Pancreas (tissue), 10 donors: Measurements from ENCODE around the gene NMRK1. TPM values are rescaled to one million over a fixed set of nuclear protein-coding genes. Genes with fewer than 3 reads are reported as not detected.

ENCODE experiments used
- ATAC-seq, 4 donors: fragments of 200-7000 bp; cut with Tn5 transposase; one replicate each; pipeline versions ENCODE4 v1.8.0 to v1.9.1; 2020; ENCODE audit warnings: mild to moderate bottlenecking in 4 of 4, moderate library complexity in 4 of 4
- DNase-seq, 6 donors: peaks; one replicate each; pipeline ENCODE4 v3.0.0-alpha.2; 2020
- FAIRE-seq: peaks from 2 replicates; lab custom pipeline; 2012; peaks lifted over from hg19 to GRCh38; lab: Jason Lieb, UNC
- H3K27ac ChIP-seq, 4 donors: fragments of 200-600 bp; sonication (generic); 1 replicate in 3 of 4; 2 replicates in 1 of 4; pipeline versions ENCODE4 v1.5.0 to v1.8.0; 2020
- H3K27me3 ChIP-seq, 4 donors: fragments of 200-600 bp; one replicate each; pipeline ENCODE4 v1.8.0; 2021
- H3K36me3 ChIP-seq, 3 donors: fragments of 200-600 bp; sonication (generic) in 1 of 3; one replicate each; pipeline versions ENCODE4 v1.5.0 to v1.8.0; 2020 to 2021
- H3K4me1 ChIP-seq, 3 donors: fragments of 200-600 bp; one replicate each; pipeline ENCODE4 v1.8.0; 2021
- H3K4me3 ChIP-seq, 4 donors: fragments of 200-600 bp; sonication (generic) in 2 of 4; one replicate each; pipeline versions ENCODE4 v1.5.0 to v1.8.0; 2020 to 2021
- H3K9me3 ChIP-seq, 4 donors: fragments of 200-600 bp; one replicate each; pipeline ENCODE4 v1.8.0; 2021
- CTCF ChIP-seq, 4 donors: fragments of 200-600 bp; sonication (generic) in 3 of 4; IDR thresholded peaks; one replicate each; pipeline versions ENCODE4 v1.5.0 to v1.8.0; 2021; ENCODE audit warnings: antibody characterized with exemption in 4 of 4
- WGBS, 2 donors: extraction: QIAGEN DNeasy Blood & Tissue Kit; methylation state at CpG; one replicate each; pipeline ENCODE4 v1.1.7; 2013; 5-methylcytosine and 5-hydroxymethylcytosine counted together
- intact Hi-C, 3 donors: fragments of 100-400 bp; cut with DNase I; formaldehyde crosslinking; loops; one replicate each; pipeline versions ENCODE4 v1.11.1 to v1.14.2; 2022
- polyA plus RNA-seq, 2 donors: library from polyadenylated mRNA; stranded (reverse); fragments of 200-250 nt; gene quantifications; one replicate each; pipeline ENCODE4 v1.2.3, GENCODE V29; 2013
- total RNA-seq, 6 donors: library from RNA; stranded (reverse); fragmentation: NEBNext Ultra II Directional in 4 of 6; extraction: Animal tissue kit (Norgen Biotek cat#: 25700) in 4 of 6; gene quantifications; one replicate each; pipeline versions ENCODE4 v1.2.1 to v1.2.4, GENCODE V29; 2021 to 2023
- donor health status: healthy with polysubstance abuse.
- donor health status: DM: no; HTN: no; CAD: no; lungs with moderate emphysema.
- donor health status: DM: no; HTN: no; CAD: no.
- donor health status: control.
- donor health status: control.
- donor health status: Bipolar disorder and iron deficiency.
- donor health status: DM: yes; HTN: yes; CAD: no.
- donor health status: DM: no; HTN: no; CAD: no.
- donor health status: DM: no; HTN: no; CAD: no.
- donor health status: DM: yes; HTN: yes; CAD: no.

Gene NMRK1
- total and polyA plus RNA-seq, 8 donors: 16.8 to 76.1 (median 27.1) TPM

- no peaks in the 10 kb centered on the region for H3K9me3 ChIP-seq
- DNase-seq (peak in 4 of 6 donors; percentile 22 to 43 (median 35)), FAIRE-seq (no peak), ATAC-seq (peak; percentile 3 to 18 (median 13))
- peaks cover 0 to 8% (median 0%) of the 10 kb centered on the region in 3 donors for H3K36me3 ChIP-seq
- H3K27me3 ChIP-seq: no peaks in the 10 kb centered on the region
- WGBS, 2 donors: 18 to 21% methylated on average over 16 of the region's 16 CpGs
- no peak for TF ChIP-seq CTCF (IDR thresholded peaks at IDR 0.05)
- H3K27ac ChIP-seq: peak overlapping the region; percentile 94 to 99 (median 98)
- intact Hi-C loops: no loop called here
- H3K4me1 ChIP-seq: peaks cover 20 to 42% (median 37%) of the 10 kb centered on the region in 3 donors
- peak overlapping the region; percentile 80 to 95 (median 84) for H3K4me3 ChIP-seq
Observed at GRCh38 chr9:75086541-75087288, 1.2 kb downstream of the NMRK1 start.

- H3K27me3 ChIP-seq: no peaks in the 10 kb centered on the region
- peaks cover 0 to 17% (median 0%) of the 10 kb centered on the region in 3 donors for H3K36me3 ChIP-seq
- H3K27ac ChIP-seq: peak overlapping the region in 1 of 4 donors; percentile 20
- ATAC-seq (no peak), DNase-seq (no peak), FAIRE-seq (no peak)
- peaks cover 20 to 38% (median 37%) of the 10 kb centered on the region in 3 donors for H3K4me1 ChIP-seq
- 89 to 94% methylated on average over 1 of the region's 1 CpG for WGBS, 2 donors
- no peak for TF ChIP-seq CTCF (IDR thresholded peaks at IDR 0.05)
- H3K9me3 ChIP-seq: no peaks in the 10 kb centered on the region
- H3K4me3 ChIP-seq: peak overlapping the region in 1 of 4 donors; percentile 86
- intact Hi-C loops: no loop called here
Observed at GRCh38 chr9:75085640-75086039, 2.3 kb downstream of the NMRK1 start.

GRCh38 chr9:75084081-75084672 lies 3.8 kb downstream of the NMRK1 start:
- no peak for TF ChIP-seq CTCF (IDR thresholded peaks at IDR 0.05)
- no peak for ATAC-seq
- 46 to 49% methylated on average over 5 of the region's 5 CpGs for WGBS, 2 donors
- DNase-seq: no peak
- no peak for FAIRE-seq
- Histone ChIP-seq H3K36me3 (peaks cover 0 to 25% (median 0%) of the 10 kb centered on the region in 3 donors), H3K9me3 (no peaks in the 10 kb centered on the region), H3K4me3 (no peak overlapping the region), H3K27ac (peak overlapping the region in 3 of 4 donors; percentile 40 to 66 (median 57)), H3K4me1 (peaks cover 20 to 26% (median 25%) of the 10 kb centered on the region in 3 donors), H3K27me3 (no peaks in the 10 kb centered on the region)
- intact Hi-C loops: loop anchor here in 1 of 3 donors (5.0 kb wide), 1 partner anchor 312 kb away; no protein-coding TSS in a partner anchor

GRCh38 chr9:75083188-75083970 lies 4.6 kb downstream of the NMRK1 start:
- FAIRE-seq: no peak

More at GRCh38 chr9:75083188-75083970, 4.6 kb downstream of the NMRK1 start:
- Histone ChIP-seq H3K4me3 (no peak overlapping the region), H3K27me3 (no peaks in the 10 kb centered on the region), H3K4me1 (peaks cover 20 to 26% (median 25%) of the 10 kb centered on the region in 3 donors), H3K27ac (peak overlapping the region in 3 of 4 donors; percentile 40 to 66 (median 57)), H3K36me3 (peaks cover 0 to 25% (median 0%) of the 10 kb centered on the region in 3 donors), H3K9me3 (no peaks in the 10 kb centered on the region)
- intact Hi-C loops: loop anchor here in 1 of 3 donors (5.0 kb wide), 1 partner anchor 311 kb away; no protein-coding TSS in a partner anchor
- DNase-seq (peak in 4 of 6 donors; percentile 44 to 64 (median 50)), ATAC-seq (peak in 3 of 4 donors; percentile 25 to 40 (median 33))
- TF ChIP-seq CTCF (IDR thresholded peaks at IDR 0.05): no peak
- 29 to 33% methylated on average over 12 of the region's 12 CpGs for WGBS, 2 donors
